Measurements from ENCODE around the gene ADRB1.

DNA sequence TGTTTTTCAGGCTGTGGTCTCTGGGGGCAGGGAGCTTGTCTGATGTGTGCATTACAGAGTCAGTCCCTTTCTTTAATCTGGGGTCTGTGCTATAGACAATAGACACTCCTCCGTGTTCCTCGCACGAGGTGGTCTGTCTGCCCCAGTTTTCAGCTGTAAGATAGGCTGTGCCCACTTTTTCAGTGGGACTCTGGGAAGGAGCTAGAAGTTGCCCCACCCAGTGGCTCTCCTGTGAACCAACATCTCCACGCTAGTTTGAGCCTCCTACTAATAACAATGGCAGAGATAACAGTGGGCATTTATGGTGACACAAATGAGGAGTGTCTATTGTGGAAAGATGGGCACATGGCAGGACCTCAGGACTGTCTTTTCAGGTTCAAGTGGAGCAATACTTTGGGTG, 44.0 kb downstream of the ADRB1 start:
- TF ChIP-seq, protein P1, sequence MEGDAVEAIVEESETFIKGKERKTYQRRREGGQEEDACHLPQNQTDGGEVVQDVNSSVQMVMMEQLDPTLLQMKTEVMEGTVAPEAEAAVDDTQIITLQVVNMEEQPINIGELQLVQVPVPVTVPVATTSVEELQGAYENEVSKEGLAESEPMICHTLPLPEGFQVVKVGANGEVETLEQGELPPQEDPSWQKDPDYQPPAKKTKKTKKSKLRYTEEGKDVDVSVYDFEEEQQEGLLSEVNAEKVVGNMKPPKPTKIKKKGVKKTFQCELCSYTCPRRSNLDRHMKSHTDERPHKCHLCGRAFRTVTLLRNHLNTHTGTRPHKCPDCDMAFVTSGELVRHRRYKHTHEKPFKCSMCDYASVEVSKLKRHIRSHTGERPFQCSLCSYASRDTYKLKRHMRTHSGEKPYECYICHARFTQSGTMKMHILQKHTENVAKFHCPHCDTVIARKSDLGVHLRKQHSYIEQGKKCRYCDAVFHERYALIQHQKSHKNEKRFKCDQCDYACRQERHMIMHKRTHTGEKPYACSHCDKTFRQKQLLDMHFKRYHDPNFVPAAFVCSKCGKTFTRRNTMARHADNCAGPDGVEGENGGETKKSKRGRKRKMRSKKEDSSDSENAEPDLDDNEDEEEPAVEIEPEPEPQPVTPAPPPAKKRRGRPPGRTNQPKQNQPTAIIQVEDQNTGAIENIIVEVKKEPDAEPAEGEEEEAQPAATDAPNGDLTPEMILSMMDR (IDR thresholded peaks at IDR 0.05), result peak in 1 of 6 experiments; percentile 9
- no peak for TF ChIP-seq POLR2A (IDR thresholded peaks at IDR 0.05)

Data from Peyer's patch (tissue), 4 donors.